ENCODE data around the gene ZDHHC11.
"Not testable (repeated sequence)": the region's sequence is repeated elsewhere in the genome, so short reads cannot be mapped to it uniquely, and the experiment has no call there.

- TF ChIP-seq TCF7L2 (IDR thresholded peaks at IDR 0.05; ENCODE audit: borderline replicate concordance, extremely low read depth, insufficient read depth, insufficient read length); CTCF (IDR thresholded peaks at IDR 0.05 in 2 of 3, conservative IDR thresholded peaks at IDR 0.05 in 1 of 3; ENCODE audit: borderline replicate concordance in 1 of 3, insufficient read depth in 1 of 3, low read depth in 2 of 3, low read length in 2 of 3); POLR2A (IDR thresholded peaks at IDR 0.05; ENCODE audit: borderline replicate concordance, extremely low read depth, insufficient read depth, insufficient read length); EZH2 (IDR thresholded peaks at IDR 0.05): not testable (repeated sequence)
- TF ChIP-seq, protein P1, sequence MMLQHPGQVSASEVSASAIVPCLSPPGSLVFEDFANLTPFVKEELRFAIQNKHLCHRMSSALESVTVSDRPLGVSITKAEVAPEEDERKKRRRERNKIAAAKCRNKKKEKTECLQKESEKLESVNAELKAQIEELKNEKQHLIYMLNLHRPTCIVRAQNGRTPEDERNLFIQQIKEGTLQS (IDR thresholded peaks at IDR 0.05): not testable (repeated sequence)
Measured at GRCh38 chr5:770585-770984, 80.2 kb downstream of the ZDHHC11 start.
